COLO829 (cell line): ENCODE measurements around the gene MEPE.

Experiments used
- DNase-seq: peaks from one replicate; pipeline ENCODE4 v3.0.0; 2012; ENCODE audit warnings: low spot score

The MEPE gene

DNA sequence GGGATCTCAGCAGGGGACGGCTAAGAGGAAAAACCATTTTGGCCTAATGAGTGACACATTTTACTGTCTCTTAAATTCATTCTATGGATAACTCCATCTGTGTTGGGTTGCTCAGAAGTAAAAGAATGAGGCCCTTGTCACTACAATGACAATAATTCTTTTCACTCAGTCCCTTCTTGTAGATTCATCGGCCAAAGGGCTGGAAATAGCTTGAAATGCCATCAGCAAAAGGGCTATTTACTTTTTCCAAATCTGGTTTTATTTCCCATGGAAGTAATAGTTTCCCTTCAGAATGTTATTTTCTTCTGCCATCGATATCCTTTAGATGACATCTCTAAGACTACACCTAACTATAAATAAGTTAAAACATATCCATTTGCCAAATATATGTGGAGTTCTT lies 7.4 kb downstream of the MEPE start:
- no peak for DNase-seq

DNA sequence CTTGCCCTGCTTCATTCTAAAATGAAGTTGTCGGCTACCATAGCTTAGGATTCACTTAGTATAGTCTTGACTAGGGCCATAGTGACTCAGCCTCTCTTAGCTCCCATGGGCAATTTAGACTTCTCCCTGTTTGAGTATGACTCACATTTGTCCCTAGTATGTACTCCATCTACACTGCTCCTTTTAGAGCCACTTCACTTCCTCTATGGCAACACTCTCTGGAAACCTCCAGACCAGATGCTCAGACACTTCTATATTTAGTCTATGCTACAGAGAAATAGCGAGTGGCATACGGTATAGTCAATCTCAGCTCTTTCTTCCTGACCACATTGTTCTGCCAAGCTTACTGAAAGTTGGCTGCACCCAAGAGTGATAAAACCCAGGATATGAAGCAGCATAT lies 11.2 kb downstream of the MEPE start:
- DNase-seq = peak; percentile 44

DNA sequence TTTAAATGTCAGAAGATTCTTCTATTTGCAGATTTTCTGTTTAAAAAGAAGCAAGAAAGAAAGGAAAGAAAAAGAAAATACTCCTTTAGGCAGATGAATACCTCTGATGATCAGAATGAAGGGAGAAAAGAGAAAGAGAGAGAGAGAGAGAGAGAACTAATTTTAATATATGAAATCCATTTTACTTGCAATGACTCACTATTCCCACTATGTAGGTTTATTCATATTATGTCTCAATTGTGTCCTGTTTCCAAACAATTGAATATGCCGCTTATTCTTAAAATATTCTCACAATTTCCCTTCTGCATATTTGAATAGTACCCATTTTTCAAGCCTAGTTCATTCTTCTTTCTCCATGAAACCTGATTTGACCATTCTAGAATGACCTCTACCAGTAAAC lies 11.7 kb downstream of the MEPE start:
- no peak for DNase-seq

- DNase-seq = no peak
Measured at GRCh38 chr4:87846226-87846625, 13.5 kb downstream of the MEPE start.

DNA sequence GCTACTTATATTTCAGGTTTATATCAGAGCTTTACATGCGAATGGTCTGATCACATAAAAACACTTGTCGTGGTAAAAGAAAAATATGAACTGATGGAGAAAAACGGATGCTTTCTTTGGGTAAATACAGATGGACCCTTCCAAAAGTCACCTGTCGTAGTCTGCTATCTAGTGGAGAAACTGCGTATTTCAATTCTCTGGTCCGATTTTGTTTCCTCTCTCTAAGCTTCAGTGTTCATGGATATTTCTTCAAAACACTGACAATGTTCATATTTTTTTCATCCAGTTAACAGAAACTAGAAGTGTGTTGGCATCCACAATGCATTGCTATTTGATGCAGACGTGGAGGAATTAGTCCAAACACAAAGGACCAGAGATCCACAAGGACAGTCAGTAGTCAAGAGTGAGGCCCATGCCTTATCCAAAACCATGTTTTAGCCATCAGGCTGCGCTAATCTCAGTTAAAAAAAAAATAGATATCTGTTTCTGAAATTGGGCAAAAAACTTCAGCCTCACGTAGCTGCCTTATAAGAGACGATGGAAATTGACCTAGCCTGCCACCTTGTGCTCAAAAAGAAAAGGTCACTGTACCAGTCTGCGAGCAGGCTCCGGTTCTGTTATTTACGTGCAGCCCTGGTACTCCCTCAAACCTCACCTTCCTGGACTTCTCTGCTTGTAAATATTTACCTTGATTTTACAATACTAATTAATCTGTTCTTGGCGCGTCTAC lies 16.0 kb downstream of the MEPE start:
- peak; percentile 76 for DNase-seq

DNA sequence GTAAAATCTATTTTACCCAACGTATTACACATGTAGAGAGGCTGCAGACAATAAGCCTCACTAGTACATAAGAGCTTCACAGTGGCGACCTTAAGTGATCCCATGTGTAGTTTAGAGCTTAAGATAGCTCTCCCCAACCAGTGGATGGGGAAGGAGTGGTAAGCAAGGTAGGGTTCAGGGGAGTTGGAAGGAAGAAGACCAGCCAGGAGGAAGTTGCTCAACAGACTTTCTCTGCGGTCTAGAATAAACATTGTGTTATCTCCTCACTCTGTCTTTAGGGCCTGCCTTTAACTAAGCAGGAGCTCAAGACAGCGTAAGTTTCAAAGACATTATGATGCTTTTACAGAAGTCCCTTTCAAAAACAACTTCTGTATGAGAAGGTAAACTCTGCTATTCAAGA lies 16.8 kb downstream of the MEPE start:
- DNase-seq = no peak

DNA sequence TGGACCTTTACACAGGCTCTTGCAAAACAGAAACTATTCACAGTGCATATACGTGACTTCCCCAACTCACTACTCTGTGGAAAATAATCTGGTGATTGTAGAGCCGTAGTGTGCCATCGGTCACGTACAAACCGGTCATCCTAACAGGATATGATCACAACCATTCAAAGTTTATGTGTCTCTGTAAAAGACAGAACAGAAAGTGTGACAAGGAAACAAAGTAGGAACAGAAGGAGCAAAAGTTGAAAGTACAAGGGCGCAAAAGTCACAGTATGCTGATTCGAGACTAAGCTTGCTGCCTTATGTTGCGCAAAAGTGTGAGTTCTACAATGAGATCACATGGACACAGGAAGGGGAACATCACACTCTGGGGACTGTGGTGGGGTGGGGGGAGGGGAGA lies 18.6 kb downstream of the MEPE start:
- no peak for DNase-seq

- no peak for DNase-seq
Measured at GRCh38 chr4:87851953-87852352, 19.2 kb downstream of the MEPE start.

GRCh38 chr4:87853108-87853507 lies 20.3 kb downstream of the MEPE start:
- DNase-seq = peak; percentile 66

DNA sequence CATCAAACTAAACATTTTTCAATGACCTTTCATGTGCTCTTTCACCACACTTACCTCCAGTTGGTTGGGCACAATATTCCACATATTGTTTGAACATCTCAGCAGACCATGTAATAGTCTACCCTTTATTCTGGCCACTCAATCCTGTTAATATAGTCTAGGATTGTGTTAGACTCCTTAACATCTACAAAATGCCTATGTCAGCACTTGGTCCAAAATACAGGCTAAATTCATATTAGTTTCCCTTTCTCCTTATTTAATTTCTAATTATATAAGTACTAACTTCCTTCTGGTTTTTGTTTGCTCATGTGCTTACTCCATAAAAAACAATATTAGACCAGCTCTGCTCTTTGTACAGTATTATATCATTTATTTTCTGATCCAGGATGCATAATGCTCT lies 21.1 kb downstream of the MEPE start:
- DNase-seq = no peak

GRCh38 chr4:87855559-87855958 lies 22.8 kb downstream of the MEPE start:
- no peak for DNase-seq

- peak; percentile 35 for DNase-seq
Measured at GRCh38 chr4:87856816-87857215, 24.0 kb downstream of the MEPE start.

GRCh38 chr4:87857789-87858188 lies 25.0 kb downstream of the MEPE start:
- DNase-seq = no peak

GRCh38 chr4:87862236-87862635 lies 29.5 kb downstream of the MEPE start:
- DNase-seq = no peak

DNA sequence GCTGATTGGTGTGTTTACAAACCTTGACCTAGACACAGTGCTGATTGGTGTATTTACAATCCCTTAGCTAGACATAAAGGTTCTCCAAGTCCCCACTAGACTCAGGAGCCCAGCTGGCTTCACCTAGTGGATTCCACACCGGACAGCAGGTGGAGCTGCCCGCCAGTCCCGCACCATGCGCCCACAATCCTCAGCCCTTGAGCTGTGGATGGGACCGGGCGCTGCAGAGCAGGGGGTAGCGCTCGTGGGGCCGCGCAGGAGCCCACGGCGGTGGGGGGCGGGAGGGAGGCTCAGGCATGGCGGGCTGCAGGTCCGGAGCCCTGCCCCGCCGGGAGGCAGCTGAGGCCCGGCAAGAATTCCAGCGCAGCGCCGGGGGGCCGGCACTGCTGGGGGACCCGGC lies 30.7 kb downstream of the MEPE start:
- no peak for DNase-seq

- no peak for DNase-seq
Measured at GRCh38 chr4:87864321-87864720, 31.6 kb downstream of the MEPE start.

GRCh38 chr4:87865288-87865687 lies 32.5 kb downstream of the MEPE start:
- DNase-seq = no peak

DNA sequence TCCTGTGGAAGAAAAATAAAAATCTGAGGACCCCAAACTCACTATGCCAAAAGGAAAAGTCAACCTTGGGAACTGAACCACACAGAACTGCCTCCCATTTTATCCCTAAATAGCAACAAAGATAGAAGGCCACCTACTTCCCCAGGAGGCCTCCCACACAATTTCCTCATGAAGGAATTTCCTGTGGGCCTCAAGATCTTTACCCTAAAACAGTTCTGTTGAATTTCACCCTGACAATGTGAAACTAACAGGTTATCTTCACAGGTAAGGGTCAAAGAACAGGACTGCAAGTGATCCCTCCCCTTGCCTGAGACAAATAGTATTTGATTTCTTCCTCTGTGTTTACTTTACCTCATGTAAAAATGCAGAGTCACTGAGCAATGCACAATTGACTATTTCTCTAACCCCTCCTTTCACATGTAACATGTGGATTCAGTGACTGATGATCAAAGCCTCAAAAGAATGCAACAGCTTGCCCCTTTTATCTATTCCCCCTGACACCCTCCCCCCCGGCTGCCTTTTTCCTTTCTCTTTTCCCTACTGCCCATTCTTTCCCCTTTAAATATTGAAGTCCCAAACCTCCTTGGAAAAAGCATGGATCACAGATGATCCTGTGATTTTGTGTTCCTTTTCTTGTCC lies 33.3 kb downstream of the MEPE start:
- no peak for DNase-seq

GRCh38 chr4:87868522-87868921 lies 35.8 kb downstream of the MEPE start:
- no peak for DNase-seq

GRCh38 chr4:87872028-87872427 lies 39.3 kb downstream of the MEPE start:
- no peak for DNase-seq

DNA sequence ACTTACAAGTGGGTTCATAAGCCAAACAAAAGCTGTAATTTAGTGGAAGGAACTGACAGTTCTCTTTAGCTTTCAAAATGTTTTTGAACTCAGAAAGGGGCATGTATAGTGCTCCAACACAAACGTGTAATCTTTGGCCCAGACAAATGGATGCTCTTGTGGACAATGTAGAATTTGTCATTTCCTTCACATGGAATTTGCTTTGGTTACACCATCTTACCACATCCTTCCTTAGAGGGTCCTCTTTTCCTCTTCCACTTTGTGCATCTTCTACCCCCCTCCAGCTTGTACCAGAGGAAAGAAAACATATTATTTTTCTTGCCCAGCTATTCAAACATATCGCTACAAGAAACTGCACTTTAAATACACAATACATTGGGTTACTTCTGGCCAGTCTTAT lies 42.4 kb downstream of the MEPE start:
- no peak for DNase-seq

DNA sequence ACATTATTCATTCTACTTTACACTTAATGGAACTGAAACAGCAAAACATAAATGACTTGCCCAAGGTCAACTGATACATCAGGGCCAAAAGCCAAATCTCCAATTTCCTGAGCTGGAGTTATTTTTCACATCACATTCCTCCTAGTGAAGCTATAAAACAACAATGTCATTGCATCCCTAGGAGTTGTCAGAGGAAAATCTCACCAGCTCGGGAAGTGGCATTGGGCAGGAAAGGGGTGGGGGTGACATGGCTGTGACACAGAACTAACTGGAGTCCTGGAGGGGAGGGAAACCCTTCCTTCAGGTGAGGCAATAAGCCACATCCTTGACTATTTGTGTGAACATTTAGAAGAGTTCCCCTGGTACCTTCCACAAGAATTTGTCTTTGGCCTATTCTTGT lies 47.3 kb downstream of the MEPE start:
- no peak for DNase-seq

- DNase-seq = no peak
Measured at GRCh38 chr4:87881115-87881514, 48.3 kb downstream of the MEPE start.

GRCh38 chr4:87882321-87882720 lies 49.6 kb downstream of the MEPE start:
- DNase-seq = no peak
